SK-N-SH (cell line): Measurements from ENCODE around the gene EVC2. TPM values are rescaled to one million over a fixed set of nuclear protein-coding genes. Genes with fewer than 3 reads are reported as not detected.
A peak's percentile ranks its signal among the peaks of the same experiment; 100 is the strongest.

Experiments used
- CTCF ChIA-PET: fragments of 300-600, 350-600 bp; formaldehyde crosslinking; extraction: SDS; loops from one replicate; lab custom pipeline; 2021; lab: Yijun Ruan, JAX
- POLR2A ChIA-PET: fragments of 350-600 bp; sonication (Branson Sonifier 250); formaldehyde crosslinking; extraction: SDS; loops from one replicate; lab custom pipeline; 2020; ENCODE audit warnings: antibody characterized with exemption, inconsistent platforms; lab: Yijun Ruan, JAX
- DNase-seq: peaks from one replicate; pipeline ENCODE4 v3.0.0; 2012
- H2AFZ ChIP-seq: fragments of 200-600 bp; sonication (generic); 2 replicates; pipeline ENCODE4 v1.8.1; 2016; ENCODE audit warnings: antibody characterized with exemption, mild to moderate bottlenecking, low read depth
- H3F3A ChIP-seq: fragments of 200-600 bp; sonication (generic); replicated peaks from 2 replicates; pipeline ENCODE3; 2016; ENCODE audit warnings: antibody characterized with exemption, mild to moderate bottlenecking; ENCODE audit not compliant: insufficient read depth
- H3K27ac ChIP-seq, 2 experiments: fragments of 200-500 bp in 1 of 2; fragments of 200-600 bp in 1 of 2; sonication (Bioruptor generic) in 1 of 2; sonication (generic), shearing (Covaris generic) in 1 of 2; 2 replicates each; pipeline versions ENCODE4 v1.5.1 to v1.6.1; 2014 to 2016; ENCODE audit warnings: low read depth in 2 of 2, inconsistent platforms in 1 of 2, low read length in 1 of 2, mild to moderate bottlenecking in 1 of 2, mixed read lengths in 1 of 2
- H3K27me3 ChIP-seq: fragments of 200-600 bp; sonication (generic), shearing (Covaris generic); 2 replicates; pipeline ENCODE4 v1.6.1; 2016; ENCODE audit warnings: mixed run types; ENCODE audit not compliant: insufficient read depth
- H3K36me3 ChIP-seq, 2 experiments: fragments of 200-500 bp in 1 of 2; fragments of 200-600 bp in 1 of 2; sonication (Bioruptor generic) in 1 of 2; sonication (generic) in 1 of 2; replicated peaks in 1 of 2; 2 replicates each; pipeline versions ENCODE3 to v1.5.1; 2014 to 2016; ENCODE audit warnings: low read length in 1 of 2, mild to moderate bottlenecking in 1 of 2; ENCODE audit not compliant: insufficient read depth in 2 of 2, control insufficient read depth in 1 of 2
- H3K4me1 ChIP-seq, 2 experiments: fragments of 200-500 bp in 1 of 2; fragments of 200-600 bp in 1 of 2; sonication (Bioruptor generic) in 1 of 2; sonication (generic), shearing (Covaris generic) in 1 of 2; 2 replicates each; pipeline versions ENCODE4 v1.5.1 to v1.6.1; 2014 to 2016; ENCODE audit warnings: low read depth in 1 of 2, low read length in 1 of 2, mixed run types in 1 of 2; ENCODE audit not compliant: insufficient read depth in 2 of 2, control insufficient read depth in 1 of 2
- H3K4me2 ChIP-seq: fragments of 200-600 bp; sonication (generic), shearing (Covaris generic); 2 replicates; pipeline ENCODE4 v1.6.1; 2017; ENCODE audit warnings: mixed run types
- H3K4me3 ChIP-seq, 2 experiments: fragments of 200-500 bp in 1 of 2; fragments of 200-600 bp in 1 of 2; sonication (Bioruptor generic) in 1 of 2; sonication (generic), shearing (Covaris generic) in 1 of 2; 2 replicates each; pipeline versions ENCODE4 v1.5.1 to v1.8.1; 2014 to 2016; ENCODE audit warnings: low read depth in 2 of 2, inconsistent platforms in 1 of 2, low read length in 1 of 2, mild to moderate bottlenecking in 1 of 2, mixed read lengths in 1 of 2, moderate library complexity in 1 of 2
- H3K79me2 ChIP-seq: fragments of 200-600 bp; sonication (generic); 2 replicates; pipeline ENCODE4 v1.8.1; 2017; ENCODE audit warnings: mild to moderate bottlenecking; ENCODE audit not compliant: insufficient read depth
- H3K9ac ChIP-seq: fragments of 200-600 bp; sonication (generic); 2 replicates; pipeline ENCODE4 v1.6.1; 2017; ENCODE audit warnings: mixed run types
- H3K9me2 ChIP-seq: fragments of 200-600 bp; sonication (generic); 2 replicates; pipeline ENCODE4 v1.6.1; 2017; ENCODE audit warnings: mixed run types
- H3K9me3 ChIP-seq: fragments of 200-600 bp; sonication (generic); 2 replicates; pipeline ENCODE4 v1.6.1; 2017; ENCODE audit warnings: mixed run types, mild to moderate bottlenecking, moderate library complexity
- H4K20me1 ChIP-seq: fragments of 200-600 bp; sonication (generic); 2 replicates; pipeline ENCODE4 v1.6.1; 2017; ENCODE audit warnings: mild to moderate bottlenecking, mixed run types; ENCODE audit not compliant: insufficient read depth
- CTCF ChIP-seq: fragments of 200-600 bp; sonication (generic); IDR thresholded peaks from 2 replicates; pipeline ENCODE4 v1.6.1; 2017; ENCODE audit warnings: antibody characterized with exemption, mild to moderate bottlenecking, moderate library complexity
- FOSL2 ChIP-seq: IDR thresholded peaks from 2 replicates; pipeline ENCODE4 v1.4.0; 2012; ENCODE audit warnings: low read depth, mild to moderate bottlenecking, moderate library complexity, borderline replicate concordance
- GABPA ChIP-seq: IDR thresholded peaks from 2 replicates; pipeline ENCODE4 v1.4.0; 2012; ENCODE audit warnings: low read depth, mild to moderate bottlenecking
- JUND ChIP-seq: IDR thresholded peaks from 2 replicates; pipeline ENCODE4 v1.4.0; 2012
- MAX ChIP-seq: IDR thresholded peaks from 2 replicates; pipeline ENCODE4 v1.4.0; 2012; ENCODE audit warnings: low read depth
- MXI1 ChIP-seq: IDR thresholded peaks from 2 replicates; pipeline ENCODE4 v1.6.1; 2012; ENCODE audit warnings: mild to moderate bottlenecking, low read depth, low read length, improper control_type of control experiment
- NFIC ChIP-seq: IDR thresholded peaks from 2 replicates; pipeline ENCODE4 v1.4.0; 2012; ENCODE audit warnings: borderline replicate concordance
- RCOR1 ChIP-seq: fragments of 150-350 bp; IDR thresholded peaks from 2 replicates; pipeline ENCODE4 v1.6.1; 2017; ENCODE audit warnings: antibody characterized with exemption, low read length
- REST ChIP-seq: IDR thresholded peaks from 2 replicates; pipeline ENCODE4 v1.6.1; 2012; ENCODE audit warnings: mild to moderate bottlenecking, low read depth, low read length, moderate library complexity
- RFX5 ChIP-seq: IDR thresholded peaks from 2 replicates; pipeline ENCODE4 v1.6.1; 2012; ENCODE audit warnings: mild to moderate bottlenecking, improper control_type of control experiment, low read length
- SMC3 ChIP-seq: IDR thresholded peaks from 2 replicates; pipeline ENCODE4 v1.6.1; 2012; ENCODE audit warnings: low read depth, low read length, improper control_type of control experiment
- TCF12 ChIP-seq: IDR thresholded peaks from 2 replicates; pipeline ENCODE4 v1.4.0; 2012
- USF1 ChIP-seq: IDR thresholded peaks from 2 replicates; pipeline ENCODE4 v1.4.0; 2012; ENCODE audit warnings: low read depth, borderline replicate concordance
- whole genome bisulfite sequencing: methylation state at CpG from one replicate; pipeline ENCODE4 v1.1.6; 2017; ENCODE audit warnings: low lambda C conversion rate; 5-methylcytosine and 5-hydroxymethylcytosine counted together
- polyA plus RNA-seq, 3 experiments: library from polyadenylated mRNA; depleted of rRNA; stranded (reverse); fragments of >200 nt; gene quantifications; 2 replicates each; pipeline ENCODE4 v1.2.3, GENCODE V29; 2012

EVC2 gene
- polyA plus RNA-seq, 1 of the 3 experiments (the other 2 are of a cell fraction) = not detected

- Histone ChIP-seq H2AFZ (no peak overlapping the region), H3K27ac (peak overlapping the region in 1 of 2 experiments; percentile 35; a peak in 2 of 4 replicates), H3K79me2 (no peaks in the 10 kb centered on the region), H3K27me3 (no peaks in the 10 kb centered on the region), H3K9me3 (no peaks in the 10 kb centered on the region), H4K20me1 (no peaks in the 10 kb centered on the region), H3K36me3 (peaks cover 21 to 30% of the 10 kb centered on the region in 2 experiments), H3K9ac (no peak overlapping the region), H3K4me2 (no peak overlapping the region), H3K4me3 (no peak overlapping the region), H3F3A (peaks cover 13% of the 10 kb centered on the region), H3K9me2 (no peaks in the 10 kb centered on the region), H3K4me1 (peaks cover 0 to 7% of the 10 kb centered on the region in 2 experiments; a peak in 2 of 4 replicates)
- no peak for DNase-seq
- ChIA-PET CTCF (interaction anchor here (1.1 to 1.5 kb wide), 2 partner anchors 16 to 44 kb away, joined by 3 to 4 read pairs; no protein-coding TSS in a partner anchor), POLR2A (no interaction called here)
- WGBS = 60% methylated on average over 15 of the region's 19 CpGs
- TF ChIP-seq MXI1 (no peak), JUND (peak; percentile 42; the same call in 1 of the 2 replicates), REST (no peak), USF1 (peak; percentile 17; the same call in 1 of the 2 replicates), GABPA (peak; percentile 49), CTCF (no peak), FOSL2 (peak; percentile 58; the same call in 1 of the 2 replicates), NFIC (peak; percentile 30; the same call in 1 of the 2 replicates), RFX5 (no peak), RCOR1 (no peak), SMC3 (no peak), TCF12 (peak; percentile 23; the same call in 1 of the 2 replicates), MAX (peak; percentile 74; the same call in 1 of the 2 replicates)
Measured at GRCh38 chr4:5753766-5754528, 45.6 kb upstream of the EVC2 start.
